ENCODE data around the gene DOCK4. TPM values are rescaled to one million over a fixed set of nuclear protein-coding genes. Genes with fewer than 3 reads are reported as not detected.

DOCK4 gene
- total and polyA plus RNA-seq, 2 of the 8 experiments (the other 6 are each of a cell fraction or from before 2014, with no cell fraction given): 5.1 to 23.6 TPM

- TF ChIP-seq NANOG (IDR thresholded peaks at IDR 0.05; ENCODE audit: insufficient read depth, low read depth, low read length, poor library complexity, severe bottlenecking): no peak
Observed at GRCh38 chr7:112031689-112032088, 174.5 kb downstream of the DOCK4 start (continued).

Data from H1 (cell line).